Small intestine (tissue), 7 donors: ENCODE data around the gene SNAPIN. TPM values are rescaled to one million over a fixed set of nuclear protein-coding genes. Genes with fewer than 3 reads are reported as not detected.

Source experiments
- DNase-seq, 2 donors: peaks; one replicate each; pipeline versions ENCODE4 v3.0.0 to v3.0.0-alpha.2; 2013
- FAIRE-seq: peaks from 2 replicates; lab custom pipeline; 2012; peaks lifted over from hg19 to GRCh38; lab: Jason Lieb, UNC
- H3K27ac ChIP-seq, 3 donors: one replicate each; pipeline ENCODE4 v1.5.1; 2013; ENCODE audit warnings: low read length in 2 of 3, mild to moderate bottlenecking in 2 of 3, control low read depth in 1 of 3, inconsistent platforms in 1 of 3, low read depth in 1 of 3, moderate library complexity in 1 of 3
- H3K27me3 ChIP-seq, 3 donors: one replicate each; pipeline ENCODE4 v1.6.1; 2013; ENCODE audit warnings: low read length in 3 of 3, inconsistent platforms in 1 of 3; ENCODE audit not compliant: control insufficient read depth in 3 of 3, insufficient read depth in 3 of 3
- H3K36me3 ChIP-seq, 3 donors: one replicate each; pipeline ENCODE4 v1.6.1; 2013; ENCODE audit warnings: low read length in 3 of 3, inconsistent platforms in 1 of 3, low read depth in 1 of 3, mild to moderate bottlenecking in 1 of 3, moderate library complexity in 1 of 3; ENCODE audit not compliant: control insufficient read depth in 3 of 3, insufficient read depth in 2 of 3
- H3K4me1 ChIP-seq, 3 donors: one replicate each; pipeline ENCODE4 v1.6.1; 2013; ENCODE audit warnings: low read length in 2 of 3, inconsistent platforms in 1 of 3, low read depth in 1 of 3, mild to moderate bottlenecking in 1 of 3, moderate library complexity in 1 of 3; ENCODE audit not compliant: control insufficient read depth in 3 of 3, insufficient read depth in 2 of 3
- H3K4me3 ChIP-seq, 3 donors: one replicate each; pipeline ENCODE4 v1.5.1; 2013; ENCODE audit warnings: low read length in 3 of 3, control low read depth in 1 of 3, inconsistent platforms in 1 of 3, low read depth in 1 of 3, mild to moderate bottlenecking in 1 of 3, moderate library complexity in 1 of 3
- H3K9me3 ChIP-seq, 2 donors: one replicate each; pipeline ENCODE4 v1.6.1; 2013; ENCODE audit warnings: low read depth in 1 of 2, low read length in 1 of 2; ENCODE audit not compliant: control insufficient read depth in 2 of 2, insufficient read depth in 1 of 2
- WGBS, 3 donors: extraction: QIAGEN DNeasy Blood & Tissue Kit; methylation state at CpG; one replicate each; pipeline ENCODE4 v1.1.7; 2013; 5-methylcytosine and 5-hydroxymethylcytosine counted together
- polyA plus RNA-seq, 4 donors: library from polyadenylated mRNA; stranded (reverse) in 3 of 4; unstranded in 1 of 4; fragments of 200-250 nt in 3 of 4; fragments of 120-200 nt in 1 of 4; gene quantifications; one replicate each; pipeline versions ENCODE4 v1.2.1 to v1.2.3, GENCODE V29; 2013
- donor health status: healthy with polysubstance abuse.
- donor health status: control.
- donor health status: control.
- donor health status: Bipolar disorder and iron deficiency.
- donor health status: healthy.

The SNAPIN gene
- polyA plus RNA-seq, 4 donors, result 23.9 to 29.2 (median 26.5) TPM

- WGBS, 3 donors, result 10 to 52% (median 29%) methylated on average over 11 of the region's 11 CpGs
- H3K4me1 ChIP-seq, result peaks cover 7 to 75% (median 9%) of the 10 kb centered on the region in 3 donors
- peak; percentile 35 to 62 for DNase-seq
These were observed 46.3 kb upstream of the SNAPIN start for GRCh38 chr1:153612111-153612754.

GRCh38 chr1:153612755-153613331, 45.7 kb upstream of the SNAPIN start, which contains the start of gene S100A16:
Gene S100A16, minus strand, starts transcription at chr1:153613137. Its CDS starts 4,986 bp downstream, at chr1:153608151.
- FAIRE-seq (no peak), DNase-seq (peak; percentile 92 to 97)
- Histone ChIP-seq H3K27ac (peak within 1 kb of the TSS; percentile 92 to 96 (median 92)), H3K27me3 (no peaks in the 10 kb centered on the region), H3K9me3 (no peaks in the 10 kb centered on the region), H3K4me3 (peak within 1 kb of the TSS; percentile 45 to 80 (median 48)), H3K4me1 (peaks cover 7 to 80% (median 10%) of the 10 kb centered on the region in 3 donors), H3K36me3 (peaks cover 0 to 15% (median 0%) of the 10 kb centered on the region in 3 donors)
- WGBS, 3 donors, result 15 to 38% (median 32%) methylated on average over 9 of the region's 9 CpGs

More at GRCh38 chr1:153612111-153612754, 46.3 kb upstream of the SNAPIN start:
- Histone ChIP-seq H3K27ac (peak overlapping the region; percentile 92 to 96 (median 92)), H3K27me3 (no peaks in the 10 kb centered on the region), H3K36me3 (peaks cover 0 to 22% (median 2%) of the 10 kb centered on the region in 3 donors), H3K4me3 (peak overlapping the region; percentile 45 to 80 (median 48)), H3K9me3 (no peaks in the 10 kb centered on the region)
- no peak for FAIRE-seq

GRCh38 chr1:153613406-153613805, 45.1 kb upstream of the SNAPIN start:
- Histone ChIP-seq H3K4me1 (peaks cover 5 to 75% (median 10%) of the 10 kb centered on the region in 3 donors), H3K27ac (peak overlapping the region; percentile 92 to 96 (median 92)), H3K27me3 (no peaks in the 10 kb centered on the region), H3K36me3 (peaks cover 0 to 10% (median 0%) of the 10 kb centered on the region in 3 donors), H3K4me3 (peak overlapping the region in 2 of 3 donors; percentile 48 to 80), H3K9me3 (no peaks in the 10 kb centered on the region)
- WGBS, 3 donors, result 38 to 65% (median 56%) methylated on average over 5 of the region's 5 CpGs
- no peak for FAIRE-seq
- peak in 1 of 2 donors; percentile 20 for DNase-seq

- WGBS, 3 donors, result 44 to 57% (median 47%) methylated on average over 2 of the region's 2 CpGs
- H3K9me3 ChIP-seq, result no peaks in the 10 kb centered on the region
- FAIRE-seq, result no peak
- peaks cover 4 to 67% (median 10%) of the 10 kb centered on the region in 3 donors for H3K4me1 ChIP-seq
- H3K27me3 ChIP-seq, result no peaks in the 10 kb centered on the region
- peak; percentile 35 to 48 for DNase-seq
- peak overlapping the region; percentile 17 to 86 (median 50) for H3K27ac ChIP-seq
- H3K36me3 ChIP-seq, result peaks cover 0 to 15% (median 0%) of the 10 kb centered on the region in 3 donors
- H3K4me3 ChIP-seq, result peak overlapping the region in 2 of 3 donors; percentile 47 to 57
These were observed 44.2 kb upstream of the SNAPIN start for GRCh38 chr1:153614189-153614900.

- peaks cover 0 to 16% (median 0%) of the 10 kb centered on the region in 3 donors for H3K36me3 ChIP-seq
- FAIRE-seq, result no peak
- H3K4me3 ChIP-seq, result peak overlapping the region in 2 of 3 donors; percentile 47 to 57
- no peaks in the 10 kb centered on the region for H3K27me3 ChIP-seq
- H3K4me1 ChIP-seq, result peaks cover 4 to 62% (median 10%) of the 10 kb centered on the region in 3 donors
- peak overlapping the region; percentile 17 to 86 (median 50) for H3K27ac ChIP-seq
- DNase-seq, result no peak
- 79 to 90% (median 81%) methylated on average over 7 of the region's 7 CpGs for WGBS, 3 donors
- no peaks in the 10 kb centered on the region for H3K9me3 ChIP-seq
These were observed 43.6 kb upstream of the SNAPIN start for GRCh38 chr1:153614906-153615305.

- Histone ChIP-seq H3K36me3 (peaks cover 0 to 19% (median 0%) of the 10 kb centered on the region in 3 donors), H3K4me1 (peaks cover 4 to 57% (median 10%) of the 10 kb centered on the region in 3 donors), H3K9me3 (no peaks in the 10 kb centered on the region), H3K4me3 (peak overlapping the region; percentile 40 to 57 (median 47)), H3K27me3 (no peaks in the 10 kb centered on the region), H3K27ac (peak overlapping the region; percentile 50 to 90 (median 86))
- FAIRE-seq (no peak), DNase-seq (no peak)
- WGBS, 3 donors, result 33 to 78% (median 73%) methylated on average over 2 of the region's 2 CpGs
These were observed 43.1 kb upstream of the SNAPIN start for GRCh38 chr1:153615406-153615805.

GRCh38 chr1:153616144-153616916, 42.2 kb upstream of the SNAPIN start, which contains the start of gene S100A14:
Gene S100A14, minus strand, starts transcription at chr1:153616325. Its CDS starts 467 bp downstream, at chr1:153615858.
- Histone ChIP-seq H3K9me3 (no peaks in the 10 kb centered on the region), H3K4me1 (peaks cover 4 to 49% (median 10%) of the 10 kb centered on the region in 3 donors), H3K4me3 (peak within 1 kb of the TSS; percentile 40 to 57 (median 47)), H3K27me3 (no peaks in the 10 kb centered on the region), H3K36me3 (peaks cover 0 to 21% (median 0%) of the 10 kb centered on the region in 3 donors), H3K27ac (peak within 1 kb of the TSS; percentile 86 to 91 (median 90))
- DNase-seq (peak; percentile 96), FAIRE-seq (no peak)
- WGBS, 3 donors, result 28 to 44% (median 42%) methylated on average over 9 to 10 of the region's 10 CpGs
